Hepatic stellate cell (primary cell): ENCODE data around the gene GAS7.

Source experiments
- DNase-seq: peaks from one replicate; pipeline ENCODE4 v3.0.0; 2011; ENCODE audit warnings: low spot score

GAS7 gene

GRCh38 chr17:10171581-10171981 lies 26.8 kb downstream of the GAS7 start:
- DNase-seq = no peak

- DNase-seq = no peak
Observed at GRCh38 chr17:10171122-10171571, 27.3 kb downstream of the GAS7 start.

- DNase-seq = no peak
Observed at GRCh38 chr17:10170233-10170632, 28.2 kb downstream of the GAS7 start.

GRCh38 chr17:10169290-10169689 lies 29.1 kb downstream of the GAS7 start:
- DNase-seq = no peak

- DNase-seq = no peak
Observed at GRCh38 chr17:10166176-10166935, 32.0 kb downstream of the GAS7 start.

GRCh38 chr17:10162096-10162495 lies 36.3 kb downstream of the GAS7 start:
- DNase-seq = no peak

GRCh38 chr17:10161386-10161785 lies 37.0 kb downstream of the GAS7 start:
- DNase-seq = no peak

- no peak for DNase-seq
Observed at GRCh38 chr17:10156948-10157607, 41.3 kb downstream of the GAS7 start.

- no peak for DNase-seq
Observed at GRCh38 chr17:10156599-10156947, 41.8 kb downstream of the GAS7 start.

- no peak for DNase-seq
Observed at GRCh38 chr17:10156077-10156435, 42.4 kb downstream of the GAS7 start.

GRCh38 chr17:10155371-10156076 lies 42.9 kb downstream of the GAS7 start:
- DNase-seq = no peak

GRCh38 chr17:10151667-10152496 lies 46.5 kb downstream of the GAS7 start:
- no peak for DNase-seq

- DNase-seq = no peak
Observed at GRCh38 chr17:10149573-10150399, 48.6 kb downstream of the GAS7 start.

GRCh38 chr17:10147761-10148415 lies 50.5 kb downstream of the GAS7 start:
- no peak for DNase-seq

- DNase-seq = no peak
Observed at GRCh38 chr17:10147040-10147439, 51.4 kb downstream of the GAS7 start.

GRCh38 chr17:10144982-10145381 lies 53.4 kb downstream of the GAS7 start:
- DNase-seq = no peak

- DNase-seq = no peak
Observed at GRCh38 chr17:10144456-10144855, 54.0 kb downstream of the GAS7 start.

GRCh38 chr17:10141436-10141835 lies 57.0 kb downstream of the GAS7 start:
- DNase-seq = no peak

- no peak for DNase-seq
Observed at GRCh38 chr17:10139577-10139976, 58.8 kb downstream of the GAS7 start.

GRCh38 chr17:10136258-10136981 lies 62.0 kb downstream of the GAS7 start:
- DNase-seq = no peak
